Kidney epithelial cell (primary cell): ENCODE results near the gene SLC35F3. TPM values are rescaled to one million over a fixed set of nuclear protein-coding genes. Genes with fewer than 3 reads are reported as not detected.

ENCODE experiments used
- DNase-seq: peaks from one replicate; pipeline ENCODE4 v3.0.0-alpha.2; 2010; ENCODE audit warnings: low read depth
- H3K27me3 ChIP-seq: 2 replicates; pipeline ENCODE4 v1.6.0; 2011; ENCODE audit warnings: low read length; ENCODE audit not compliant: control insufficient read depth, insufficient read depth
- H3K36me3 ChIP-seq: 2 replicates; pipeline ENCODE4 v1.5.1; 2011; ENCODE audit warnings: low read length; ENCODE audit not compliant: control insufficient read depth, insufficient read depth
- H3K4me3 ChIP-seq: 2 replicates; pipeline ENCODE4 v1.5.1; 2011; ENCODE audit warnings: low read depth, mild to moderate bottlenecking, control low read depth, low read length
- total RNA-seq: library from RNA; depleted of rRNA; stranded (reverse); fragments of >200 nt; gene quantifications from 2 replicates; pipeline ENCODE4 v1.2.3, GENCODE V29; 2015
- TF ChIP-seq, protein P1 (sequence below): IDR thresholded peaks from 2 replicates; pipeline ENCODE4 v1.5.1; 2011; ENCODE audit warnings: mild to moderate bottlenecking, moderate library complexity, low read length, control low read depth, inconsistent platforms; ENCODE audit not compliant: insufficient read depth, poor library complexity, severe bottlenecking

SLC35F3 gene
- total RNA-seq, 1 donor from 2014 or later, result 1.1 TPM

DNA sequence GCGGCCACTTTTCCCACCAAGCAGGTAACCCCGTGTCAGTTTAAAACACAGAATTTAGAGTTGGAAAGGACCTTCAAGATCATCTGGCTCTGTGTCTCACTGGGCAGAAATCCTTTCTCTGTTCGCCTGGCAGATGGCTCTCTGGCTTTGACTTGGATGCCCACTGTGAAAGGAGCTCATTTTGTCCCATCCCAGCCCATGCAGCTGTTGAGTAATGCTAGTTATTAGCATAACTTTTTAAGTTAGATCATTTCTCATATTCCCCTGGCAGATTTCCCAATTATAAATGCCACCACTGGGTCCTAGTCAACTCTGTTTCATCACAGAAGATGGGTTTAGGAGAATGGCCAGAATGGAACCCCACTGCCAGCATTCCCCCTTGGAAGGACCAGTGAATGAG is 55.9 kb downstream of the SLC35F3 start:
- no peak for DNase-seq
- TF ChIP-seq, protein P1, sequence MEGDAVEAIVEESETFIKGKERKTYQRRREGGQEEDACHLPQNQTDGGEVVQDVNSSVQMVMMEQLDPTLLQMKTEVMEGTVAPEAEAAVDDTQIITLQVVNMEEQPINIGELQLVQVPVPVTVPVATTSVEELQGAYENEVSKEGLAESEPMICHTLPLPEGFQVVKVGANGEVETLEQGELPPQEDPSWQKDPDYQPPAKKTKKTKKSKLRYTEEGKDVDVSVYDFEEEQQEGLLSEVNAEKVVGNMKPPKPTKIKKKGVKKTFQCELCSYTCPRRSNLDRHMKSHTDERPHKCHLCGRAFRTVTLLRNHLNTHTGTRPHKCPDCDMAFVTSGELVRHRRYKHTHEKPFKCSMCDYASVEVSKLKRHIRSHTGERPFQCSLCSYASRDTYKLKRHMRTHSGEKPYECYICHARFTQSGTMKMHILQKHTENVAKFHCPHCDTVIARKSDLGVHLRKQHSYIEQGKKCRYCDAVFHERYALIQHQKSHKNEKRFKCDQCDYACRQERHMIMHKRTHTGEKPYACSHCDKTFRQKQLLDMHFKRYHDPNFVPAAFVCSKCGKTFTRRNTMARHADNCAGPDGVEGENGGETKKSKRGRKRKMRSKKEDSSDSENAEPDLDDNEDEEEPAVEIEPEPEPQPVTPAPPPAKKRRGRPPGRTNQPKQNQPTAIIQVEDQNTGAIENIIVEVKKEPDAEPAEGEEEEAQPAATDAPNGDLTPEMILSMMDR, result no peak
- no peaks in the 10 kb centered on the region for H3K27me3 ChIP-seq

DNA sequence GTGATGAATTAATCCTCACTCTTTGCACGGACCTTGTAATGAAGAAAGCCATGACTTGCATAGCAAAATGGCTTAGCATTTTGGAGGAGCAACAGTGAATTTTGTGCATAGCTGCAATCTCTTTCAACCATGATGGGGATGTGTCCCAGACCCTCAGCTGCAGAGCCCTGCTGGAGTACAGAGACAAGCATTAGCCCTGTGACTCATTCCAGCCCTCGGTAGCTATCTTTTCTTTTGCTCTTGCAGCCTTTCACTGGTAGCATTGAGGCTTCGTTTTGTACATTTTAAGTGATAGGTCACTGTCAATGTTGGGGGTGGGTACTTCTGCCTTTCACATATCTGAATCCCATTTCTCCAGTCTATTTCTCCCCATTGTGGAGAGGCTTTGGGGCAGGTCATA is 58.4 kb downstream of the SLC35F3 start:
- TF ChIP-seq, protein P1, result no peak
- no peak for DNase-seq

More for the DNA sequence above, 55.9 kb downstream of the SLC35F3 start:
- H3K4me3 ChIP-seq, result no peak overlapping the region
- H3K36me3 ChIP-seq, result no peaks in the 10 kb centered on the region

DNA sequence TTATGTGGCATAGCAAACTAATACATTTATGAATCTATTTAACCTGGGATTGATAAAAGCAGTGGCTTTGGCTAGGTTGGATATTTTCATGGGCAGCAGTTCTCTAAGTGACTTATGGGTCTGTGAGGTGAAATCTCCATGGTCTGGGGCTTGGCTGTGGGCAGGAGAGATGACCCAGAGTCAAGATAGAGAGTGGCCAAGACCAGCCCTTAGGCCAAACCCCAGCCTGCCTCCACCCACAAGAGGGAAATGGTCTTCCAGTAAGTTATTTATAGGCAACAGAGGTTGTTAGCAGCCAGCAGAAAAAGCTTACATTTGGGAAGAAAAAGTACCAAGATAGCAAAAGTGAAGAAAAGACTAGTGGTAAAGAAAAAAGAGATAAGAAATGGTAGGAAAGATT is 61.4 kb downstream of the SLC35F3 start:
- no peak for DNase-seq
- Histone ChIP-seq H3K36me3 (no peaks in the 10 kb centered on the region), H3K4me3 (no peak overlapping the region), H3K27me3 (no peaks in the 10 kb centered on the region)
- TF ChIP-seq, protein P1, result no peak

More for the DNA sequence above, 58.4 kb downstream of the SLC35F3 start:
- Histone ChIP-seq H3K4me3 (no peak overlapping the region), H3K36me3 (no peaks in the 10 kb centered on the region), H3K27me3 (no peaks in the 10 kb centered on the region)

DNA sequence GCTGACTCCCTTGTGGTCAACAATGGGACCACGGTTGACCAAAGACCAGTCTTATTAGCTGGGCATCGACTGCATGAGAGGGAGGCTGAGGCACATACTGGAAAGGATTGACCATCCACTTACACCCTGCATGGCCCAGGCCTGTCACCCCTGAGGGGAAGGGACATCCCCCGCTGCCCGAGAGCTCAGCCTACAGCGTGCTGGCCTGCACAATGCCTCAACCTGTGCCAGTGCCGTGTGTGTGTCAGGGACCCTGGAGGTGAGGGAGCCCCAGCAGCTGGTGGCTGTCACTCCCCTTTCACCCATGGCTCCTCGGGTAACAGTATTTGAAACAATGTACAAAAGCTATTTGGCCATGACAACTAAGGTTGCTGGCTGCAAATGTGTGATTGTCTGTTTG is 67.3 kb downstream of the SLC35F3 start:
- no peak for DNase-seq
- no peak overlapping the region for H3K4me3 ChIP-seq
- H3K36me3 ChIP-seq, result no peaks in the 10 kb centered on the region
- TF ChIP-seq, protein P1, result no peak
- H3K27me3 ChIP-seq, result no peaks in the 10 kb centered on the region

DNA sequence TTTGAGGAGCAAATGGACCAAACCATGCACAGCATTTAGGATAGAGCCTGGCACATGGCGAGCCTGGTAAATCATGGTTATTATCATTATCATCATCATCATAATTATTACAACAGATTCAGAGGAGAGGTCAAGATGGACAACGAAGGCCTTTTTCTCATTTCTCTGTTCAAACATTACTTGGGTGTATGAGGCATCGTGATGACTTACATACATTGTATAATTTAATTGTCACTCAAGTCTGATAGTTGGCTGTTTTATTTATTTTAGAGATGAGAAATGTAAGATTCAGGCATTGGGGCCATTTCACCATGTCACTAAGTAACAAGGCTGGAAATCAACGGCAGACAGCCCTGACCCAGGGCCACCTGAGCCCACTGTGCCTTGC is 68.1 kb downstream of the SLC35F3 start:
- no peak for DNase-seq
- Histone ChIP-seq H3K4me3 (no peak overlapping the region), H3K36me3 (no peaks in the 10 kb centered on the region), H3K27me3 (no peaks in the 10 kb centered on the region)
- TF ChIP-seq, protein P1, result no peak

DNA sequence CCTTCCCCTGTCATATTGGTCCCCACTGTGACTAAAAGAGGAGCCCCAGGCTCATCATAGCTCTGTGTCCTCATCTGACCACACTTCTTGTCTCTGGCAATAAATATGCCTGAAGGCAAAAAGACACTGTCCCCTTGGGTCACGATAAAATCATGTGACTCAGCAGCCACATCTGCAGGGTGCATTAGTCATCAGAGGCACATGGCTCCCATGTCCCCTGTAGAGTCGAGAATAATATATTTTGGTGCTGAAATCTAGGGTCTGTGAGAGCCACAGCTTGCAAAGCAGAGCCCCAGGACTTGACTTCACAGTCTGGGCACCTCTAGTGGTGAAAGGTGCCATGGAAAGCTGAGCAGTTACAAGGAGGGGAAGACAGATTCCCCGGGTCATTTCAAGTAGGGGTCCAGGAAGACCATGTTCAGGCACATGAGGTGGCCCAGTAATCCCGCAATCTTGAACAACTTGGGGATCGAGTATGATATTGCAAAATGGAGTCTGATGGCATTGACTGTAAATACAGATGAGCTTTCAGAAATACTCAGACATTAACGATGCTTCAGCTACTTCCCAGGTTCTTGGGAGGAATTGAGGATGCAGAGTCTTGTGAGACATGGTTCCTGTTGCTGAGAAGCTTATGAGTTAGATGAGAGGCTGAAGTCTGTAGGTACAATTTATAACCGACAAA is 68.6 kb downstream of the SLC35F3 start:
- TF ChIP-seq, protein P1, result no peak
- H3K27me3 ChIP-seq, result no peaks in the 10 kb centered on the region
- no peak overlapping the region for H3K4me3 ChIP-seq
- DNase-seq, result no peak
- no peaks in the 10 kb centered on the region for H3K36me3 ChIP-seq
